OCI-M2 (cell line): ENCODE data around the gene RBFOX1.

ENCODE experiments used
- DNase-seq: peaks from one replicate; lab custom pipeline; 2025; ENCODE audit not compliant: unreplicated experiment; lab: John Stamatoyannopoulos, UW

The RBFOX1 gene

GRCh38 chr16:7651803-7652570, 319.3 kb downstream of the RBFOX1 start:
- DNase-seq: no peak

- no peak for DNase-seq
These were observed 321.3 kb downstream of the RBFOX1 start for GRCh38 chr16:7653746-7654461.

- no peak for DNase-seq
These were observed 343.0 kb downstream of the RBFOX1 start for GRCh38 chr16:7675628-7676027.

GRCh38 chr16:7680296-7680695, 347.7 kb downstream of the RBFOX1 start:
- DNase-seq: no peak

GRCh38 chr16:7688811-7689210, 356.2 kb downstream of the RBFOX1 start:
- no peak for DNase-seq

- DNase-seq: no peak
These were observed 356.6 kb downstream of the RBFOX1 start for GRCh38 chr16:7689234-7689633.

GRCh38 chr16:7691533-7691932, 358.9 kb downstream of the RBFOX1 start:
- DNase-seq: no peak

GRCh38 chr16:7703672-7704071, 371.0 kb downstream of the RBFOX1 start:
- no peak for DNase-seq

GRCh38 chr16:7705885-7706284, 373.2 kb downstream of the RBFOX1 start:
- no peak for DNase-seq

GRCh38 chr16:7709186-7709585, 376.5 kb downstream of the RBFOX1 start:
- DNase-seq: no peak

GRCh38 chr16:7713244-7713643, 380.6 kb downstream of the RBFOX1 start:
- DNase-seq: no peak

GRCh38 chr16:7714775-7715174, 382.1 kb downstream of the RBFOX1 start:
- no peak for DNase-seq

GRCh38 chr16:7716660-7717550, 384.3 kb downstream of the RBFOX1 start:
- no peak for DNase-seq

- DNase-seq: no peak
These were observed 390.1 kb downstream of the RBFOX1 start for GRCh38 chr16:7722761-7723160.

GRCh38 chr16:7731141-7731540, 398.5 kb downstream of the RBFOX1 start:
- no peak for DNase-seq

GRCh38 chr16:7736138-7736665, 403.6 kb downstream of the RBFOX1 start:
- DNase-seq: no peak

- DNase-seq: no peak
These were observed 410.0 kb downstream of the RBFOX1 start for GRCh38 chr16:7742626-7743025.

GRCh38 chr16:7744546-7745264, 412.1 kb downstream of the RBFOX1 start:
- no peak for DNase-seq

- DNase-seq: no peak
These were observed 412.6 kb downstream of the RBFOX1 start for GRCh38 chr16:7745276-7745675.

GRCh38 chr16:7746941-7747340, 414.3 kb downstream of the RBFOX1 start:
- DNase-seq: no peak

- no peak for DNase-seq
These were observed 415.9 kb downstream of the RBFOX1 start for GRCh38 chr16:7748522-7748921.
